Islet precursor cell (in vitro differentiated cells): Measurements from ENCODE around the gene MEGF6.
A peak's percentile ranks its signal among the peaks of the same experiment; 100 is the strongest.

Source experiments
- DNase-seq: peaks from one replicate; pipeline ENCODE4 v3.0.0-alpha.2; 2018

Gene MEGF6

GRCh38 chr1:3453891-3454810 is 157.2 kb downstream of the MEGF6 start, which contains the start of gene ARHGEF16:
Gene ARHGEF16 (plus strand): TSS chr1:3454665. CDS start chr1:3463085, 8,420 bp downstream.
- peak; percentile 91 for DNase-seq

DNA sequence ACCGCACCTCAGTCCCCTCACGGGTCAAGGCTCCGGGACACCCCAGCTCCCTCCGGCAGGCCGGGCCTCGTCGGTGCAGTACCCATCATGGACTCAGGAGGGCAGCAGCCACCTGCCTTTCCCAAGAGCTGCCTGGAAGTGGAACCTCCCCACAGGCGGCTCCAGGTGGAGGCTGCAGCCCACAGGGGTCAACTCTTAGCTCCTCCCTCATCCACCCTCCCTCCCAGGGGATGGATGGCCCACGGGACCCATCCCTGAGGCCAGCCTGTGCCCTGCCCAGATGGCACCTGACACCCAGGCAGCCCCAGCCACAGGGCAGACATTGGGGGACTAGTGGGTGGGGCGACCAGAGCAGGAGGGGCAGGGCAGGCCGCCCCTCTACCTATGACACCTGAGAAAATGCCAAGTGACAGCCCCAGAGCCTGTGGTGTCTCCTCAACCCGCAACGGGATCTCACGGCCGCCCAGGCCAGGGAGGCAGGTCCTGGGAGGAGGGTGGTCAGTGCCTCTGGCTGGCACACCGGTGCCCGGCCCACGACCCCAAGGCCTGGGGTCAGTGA is 158.0 kb downstream of the MEGF6 start:
- DNase-seq: peak; percentile 93

DNA sequence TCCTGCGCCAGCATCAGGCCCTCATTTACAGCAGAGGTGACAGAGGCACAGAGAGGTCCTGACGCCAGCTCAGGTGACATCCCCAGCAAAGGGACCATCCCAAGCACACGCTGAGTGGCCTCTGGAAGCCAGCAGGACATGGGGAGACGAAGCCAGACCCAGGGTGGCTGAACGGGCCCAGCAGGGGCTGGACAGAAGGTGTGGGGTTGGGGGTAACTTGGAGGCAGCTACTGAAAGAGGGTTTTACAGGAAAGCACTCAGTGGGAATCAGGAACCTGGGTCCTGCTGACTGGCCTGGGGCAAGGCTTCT is 158.5 kb downstream of the MEGF6 start:
- DNase-seq: no peak

- no peak for DNase-seq
Observed at GRCh38 chr1:3451994-3452865, 159.1 kb downstream of the MEGF6 start.

GRCh38 chr1:3450983-3451382 is 160.3 kb downstream of the MEGF6 start:
- DNase-seq: no peak

DNA sequence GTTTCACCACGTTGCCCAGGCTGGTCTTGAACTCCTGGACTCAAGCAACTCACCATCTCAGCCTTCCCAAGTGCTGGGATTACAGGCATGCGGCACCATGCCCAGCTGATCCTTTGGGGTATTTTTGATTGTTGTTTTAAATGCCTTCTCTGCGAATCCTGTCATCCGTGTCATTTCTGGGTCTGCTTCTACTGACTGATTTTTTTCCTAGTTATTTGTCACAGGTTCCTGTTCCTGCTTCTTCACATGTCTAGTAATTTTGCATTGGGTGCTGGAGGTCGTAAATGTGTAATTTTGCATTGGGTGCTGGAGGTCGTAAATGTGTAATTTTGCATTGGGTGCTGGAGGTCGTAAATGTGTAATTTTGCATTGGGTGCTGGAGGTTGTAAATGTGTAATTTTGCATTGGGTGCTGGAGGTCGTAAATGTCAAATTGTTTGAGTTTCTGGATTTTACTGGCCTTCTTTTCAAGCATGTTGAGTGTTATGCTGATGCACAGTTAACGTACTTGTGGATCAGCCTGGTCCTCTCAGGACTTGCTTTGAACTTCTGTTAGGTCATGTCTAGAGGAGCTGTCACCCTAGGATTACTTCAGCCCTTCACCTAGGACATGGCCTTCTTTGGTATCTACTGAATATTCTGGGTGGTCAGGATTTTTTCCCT is 161.0 kb downstream of the MEGF6 start:
- DNase-seq: no peak

DNA sequence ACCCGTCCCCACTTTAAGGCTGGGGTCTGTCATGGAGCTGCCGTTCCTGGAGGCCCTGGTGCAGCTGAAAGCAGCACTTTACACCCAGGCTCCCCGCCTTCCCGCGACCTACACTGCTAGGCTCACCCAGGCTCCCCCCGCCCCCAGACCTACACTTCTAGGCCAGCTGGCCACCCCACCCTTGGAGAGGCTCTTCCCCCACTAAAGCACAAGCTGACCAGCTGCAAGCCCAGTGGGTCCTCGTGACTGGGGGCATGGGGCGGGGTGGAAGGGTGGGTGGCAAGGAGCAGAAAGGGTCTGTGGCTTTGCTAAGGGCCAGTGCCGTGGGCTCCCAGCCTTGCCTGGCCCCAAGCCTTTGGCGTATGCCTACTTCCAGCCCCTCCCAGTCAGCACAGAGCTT is 166.6 kb downstream of the MEGF6 start:
- no peak for DNase-seq

- DNase-seq: no peak
Observed at GRCh38 chr1:3444298-3444697, 167.0 kb downstream of the MEGF6 start.

DNA sequence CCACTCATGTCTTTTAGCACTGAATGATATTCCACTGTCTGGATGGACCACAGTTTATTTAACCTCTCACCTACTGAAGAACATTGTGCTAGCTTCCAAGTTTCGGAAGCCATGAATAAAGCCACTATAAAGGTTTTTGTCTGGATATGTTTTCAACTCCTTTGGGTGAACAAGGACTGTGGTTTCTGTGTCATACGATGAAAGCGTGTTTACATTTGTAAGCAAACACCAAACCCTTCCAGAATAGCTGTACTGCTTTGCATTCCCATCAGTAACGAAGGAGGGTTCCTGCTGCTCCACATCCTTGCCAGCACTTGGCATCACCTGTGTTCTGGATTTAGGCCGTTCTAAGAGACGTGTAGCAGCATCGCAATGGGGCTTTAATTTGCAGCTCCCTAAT is 167.5 kb downstream of the MEGF6 start:
- DNase-seq: no peak

DNA sequence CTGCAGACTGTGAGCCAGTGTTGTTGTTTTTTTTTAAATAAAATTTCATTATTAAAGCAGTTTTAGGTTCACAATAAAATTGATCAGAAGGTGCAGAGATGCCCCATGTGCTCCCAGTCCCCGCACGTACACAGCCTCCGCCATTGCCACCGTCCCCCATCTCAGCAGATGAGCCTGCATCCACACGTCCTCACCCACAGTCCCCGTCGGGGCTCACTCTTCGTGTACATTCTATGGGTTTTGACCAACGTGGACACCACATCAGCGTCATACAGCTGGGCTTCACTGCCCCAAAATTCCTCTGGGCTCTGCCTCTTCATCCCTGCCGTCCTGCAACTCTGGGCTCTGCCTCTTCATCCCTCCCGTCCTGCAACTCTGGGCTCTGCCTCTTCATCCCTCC is 168.4 kb downstream of the MEGF6 start:
- DNase-seq: no peak

- DNase-seq: no peak
Observed at GRCh38 chr1:3442331-3442730, 169.0 kb downstream of the MEGF6 start.

DNA sequence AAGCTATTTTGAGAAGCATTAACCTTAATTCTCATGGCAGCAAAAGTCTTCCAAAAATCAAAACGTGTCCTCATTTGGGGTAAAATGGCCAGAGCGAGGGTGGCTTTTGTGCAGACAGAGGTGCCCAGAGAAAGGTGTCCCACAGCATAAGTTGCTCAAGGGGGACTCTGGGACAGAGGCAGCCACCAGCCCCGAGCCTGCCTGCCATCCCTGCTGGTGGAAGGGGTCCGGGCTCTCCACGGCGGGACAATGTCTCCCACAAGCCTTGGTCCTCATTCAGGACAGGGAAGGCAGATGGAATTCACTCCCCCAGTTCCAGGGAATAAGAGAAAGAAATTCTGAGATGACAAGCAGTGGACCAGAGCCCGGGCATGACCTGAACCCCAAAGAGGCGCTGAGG is 169.4 kb downstream of the MEGF6 start:
- no peak for DNase-seq

- DNase-seq: no peak
Observed at GRCh38 chr1:3441410-3441847, 169.9 kb downstream of the MEGF6 start.

GRCh38 chr1:3440711-3441409 is 170.4 kb downstream of the MEGF6 start:
- DNase-seq: no peak

DNA sequence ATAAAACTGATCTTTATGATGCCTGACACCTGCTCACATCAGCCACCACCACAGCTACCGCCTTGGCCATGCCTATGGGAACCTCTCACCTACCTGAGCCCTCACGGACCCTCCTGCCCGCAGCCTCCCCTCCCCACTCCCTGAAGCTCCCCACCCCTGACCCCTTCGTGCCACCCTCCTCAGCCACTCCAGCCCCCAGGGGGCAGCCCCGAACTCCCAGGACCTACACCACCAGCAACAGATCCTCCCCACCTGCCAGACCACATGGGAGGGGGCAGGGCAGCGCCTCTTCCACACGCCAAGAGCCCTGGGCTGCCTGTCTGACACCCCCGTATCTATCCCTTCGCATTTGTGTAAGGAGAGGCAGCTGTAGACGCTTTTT is 171.0 kb downstream of the MEGF6 start:
- DNase-seq: no peak
